ENCODE results near the gene SAA2.
"Not testable (repeated sequence)": the region's sequence is repeated elsewhere in the genome, so short reads cannot be mapped to it uniquely, and the experiment has no call there.

Gene SAA2

GRCh38 chr11:18247191-18247581 lies 1.3 kb downstream of the SAA2 start:
- not testable (repeated sequence) for DNase-seq

GRCh38 chr11:18246379-18247190 lies 1.9 kb downstream of the SAA2 start:
- not testable (repeated sequence) for DNase-seq

GRCh38 chr11:18245396-18245795 lies 3.1 kb downstream of the SAA2 start:
- DNase-seq = no peak

GRCh38 chr11:18243783-18244362 lies 4.6 kb downstream of the SAA2 start:
- DNase-seq = peak; percentile 3 to 19 (median 10)

GRCh38 chr11:18239655-18240054 lies 8.8 kb downstream of the SAA2 start:
- no peak for DNase-seq

GRCh38 chr11:18236664-18237356 lies 11.7 kb downstream of the SAA2 start, which contains the start of gene SAA4:
SAA4 (minus strand) TSS chr11:18236802; CDS start chr11:18235926, 876 bp downstream.
- DNase-seq = no peak

- no peak for DNase-seq
These were observed 12.8 kb downstream of the SAA2 start for GRCh38 chr11:18235394-18236334.

- DNase-seq = no peak
These were observed 14.6 kb downstream of the SAA2 start for GRCh38 chr11:18233912-18234311.

GRCh38 chr11:18230859-18231258 lies 17.6 kb downstream of the SAA2 start:
- no peak for DNase-seq

GRCh38 chr11:18229501-18229900 lies 19.0 kb downstream of the SAA2 start:
- DNase-seq = no peak

- DNase-seq = no peak
These were observed 22.6 kb downstream of the SAA2 start for GRCh38 chr11:18225913-18226312.

GRCh38 chr11:18223591-18224387 lies 24.7 kb downstream of the SAA2 start:
- DNase-seq = no peak

- no peak for DNase-seq
These were observed 25.6 kb downstream of the SAA2 start for GRCh38 chr11:18222814-18223421.

GRCh38 chr11:18221274-18221876 lies 27.1 kb downstream of the SAA2 start:
- DNase-seq = no peak

- DNase-seq = no peak
These were observed 39.4 kb downstream of the SAA2 start for GRCh38 chr11:18209058-18209457.

- DNase-seq = no peak
These were observed 43.7 kb downstream of the SAA2 start for GRCh38 chr11:18204771-18205170.

- DNase-seq = no peak
These were observed 44.2 kb downstream of the SAA2 start for GRCh38 chr11:18204220-18204619.

- DNase-seq = no peak
These were observed 44.7 kb downstream of the SAA2 start for GRCh38 chr11:18203723-18204122.

GRCh38 chr11:18197738-18198137 lies 50.7 kb downstream of the SAA2 start:
- DNase-seq = not testable (repeated sequence)

- no peak for DNase-seq
These were observed 51.9 kb downstream of the SAA2 start for GRCh38 chr11:18196532-18196931.
